Transverse colon (tissue), 4 donors: ENCODE results near the gene GALK2. TPM values are rescaled to one million over a fixed set of nuclear protein-coding genes. Genes with fewer than 3 reads are reported as not detected.

Experiments used
- DNase-seq: peaks from one replicate; pipeline ENCODE4 v3.0.0-alpha.2; 2019
- H3K27ac ChIP-seq, 4 donors: fragments of 200-600 bp; sonication (generic); 2 replicates each; pipeline ENCODE4 v1.5.1; 2016 to 2018; ENCODE audit warnings: inconsistent platforms in 4 of 4
- H3K27me3 ChIP-seq: fragments of 200-600 bp; sonication (generic); 2 replicates; pipeline ENCODE4 v1.5.1; 2017; ENCODE audit warnings: inconsistent platforms
- H3K36me3 ChIP-seq, 4 donors: fragments of 200-600 bp; sonication (generic); 2 replicates each; pipeline ENCODE4 v1.5.1; 2017 to 2019; ENCODE audit warnings: inconsistent platforms in 4 of 4
- H3K4me1 ChIP-seq, 4 donors: fragments of 200-600 bp; sonication (generic); 2 replicates each; pipeline ENCODE4 v1.5.1; 2017 to 2020; ENCODE audit warnings: inconsistent platforms in 4 of 4
- H3K4me3 ChIP-seq, 4 donors: fragments of 200-600 bp; sonication (generic); 1 replicate in 1 of 4; 2 replicates in 3 of 4; pipeline versions ENCODE4 v1.5.1 to v1.6.1; 2017 to 2019; ENCODE audit warnings: inconsistent platforms in 4 of 4
- H3K9me3 ChIP-seq, 2 donors: fragments of 200-600 bp; sonication (generic); 2 replicates each; pipeline ENCODE4 v1.5.1; 2017 to 2019; ENCODE audit warnings: inconsistent platforms in 2 of 2
- CTCF ChIP-seq, 5 experiments: fragments of 200-600 bp in 3 of 5; fragments of 450-650 bp in 2 of 5; sonication (generic) in 3 of 5; IDR thresholded peaks; 1 replicate in 2 of 5; 2 replicates in 3 of 5; pipeline ENCODE4 v1.5.1; 2016 to 2017; ENCODE audit warnings: antibody characterized with exemption in 5 of 5, inconsistent platforms in 3 of 5, mild to moderate bottlenecking in 2 of 5, moderate library complexity in 1 of 5
- EP300 ChIP-seq: sonication (generic); formaldehyde crosslinking; IDR thresholded peaks from one replicate; pipeline ENCODE4 v1.6.1; 2017; ENCODE audit warnings: antibody characterized with exemption, low read depth
- POLR2A ChIP-seq: fragments of 450-650 bp; IDR thresholded peaks from one replicate; pipeline ENCODE4 v1.6.1; 2016; ENCODE audit warnings: antibody characterized with exemption, mild to moderate bottlenecking, moderate library complexity
- POLR2AphosphoS5 ChIP-seq, 3 donors: sonication (generic); formaldehyde crosslinking; IDR thresholded peaks; one replicate each; pipeline ENCODE4 v1.6.1; 2016; ENCODE audit warnings: antibody characterized with exemption in 3 of 3
- WGBS, 2 donors: methylation state at CpG; one replicate each; pipeline ENCODE4 v1.1.5; 2018; ENCODE audit warnings: low coverage in 1 of 2; 5-methylcytosine and 5-hydroxymethylcytosine counted together
- in situ Hi-C, 4 donors: fragments of 200-750 bp; cut with MboI; loops; one replicate each; pipeline versions ENCODE4 v1.15.0 to v1.15.1; 2017; ENCODE audit warnings: low sequenced_read_pairs in 3 of 4, low pct_ligation_motif_present in 1 of 4, low pct_unique_long_range_greater_than_20kb in 1 of 4
- intact Hi-C: fragments of 100-400 bp; cut with DNase I; formaldehyde crosslinking; loops from one replicate; pipeline ENCODE4 v1.15.1; 2023; ENCODE audit warnings: low total_unique reads
- total RNA-seq, 4 donors: library from RNA; depleted of rRNA; stranded (reverse); fragments of >200 nt; gene quantifications; one replicate each; pipeline ENCODE4 v1.1.0, GENCODE V29; 2016

Gene GALK2
- total RNA-seq, 4 donors from 2014 or later: 5.6 to 42.6 (median 30.7) TPM

- Histone ChIP-seq H3K9me3 (no peaks in the 10 kb centered on the region), H3K27me3 (no peaks in the 10 kb centered on the region), H3K36me3 (no peaks in the 10 kb centered on the region), H3K4me1 (peaks cover 0 to 4% (median 0%) of the 10 kb centered on the region in 4 donors), H3K27ac (no peak overlapping the region), H3K4me3 (no peak overlapping the region)
- no peak for TF ChIP-seq EP300
- TF ChIP-seq POLR2A: no peak
- no peak for TF ChIP-seq POLR2AphosphoS5 (IDR thresholded peaks at IDR 0.05)
- TF ChIP-seq CTCF (IDR thresholded peaks at IDR 0.05): no peak
- intact Hi-C loops: no loop called here
- in situ Hi-C loops: no loop called here
- DNase-seq: no peak
- 89 to 99% methylated on average over 2 of the region's 2 CpGs for WGBS, 2 donors
Measured at GRCh38 chr15:49188933-49189332, 18.9 kb downstream of the GALK2 start.

DNA sequence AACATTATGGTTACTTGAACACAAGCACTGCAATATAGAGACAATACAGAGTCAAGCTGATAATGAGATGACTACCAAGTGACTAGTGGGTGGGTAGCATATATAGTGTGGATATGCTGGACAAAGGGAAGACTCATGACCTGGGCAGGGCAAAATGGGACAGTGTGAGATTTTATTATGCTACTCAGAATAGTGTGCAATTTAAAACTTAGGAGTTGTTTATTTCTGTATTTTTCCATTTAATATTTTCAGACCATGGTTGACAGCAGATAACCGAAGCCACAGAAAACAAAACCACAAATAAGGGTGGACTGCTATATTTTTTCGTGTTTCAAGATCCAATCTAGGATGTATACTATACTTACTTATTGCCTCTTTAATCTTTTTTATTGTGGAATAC, 19.6 kb downstream of the GALK2 start:
- no peak overlapping the region for H3K27ac ChIP-seq
- no peak for DNase-seq
- H3K4me1 ChIP-seq: peaks cover 0 to 4% (median 0%) of the 10 kb centered on the region in 4 donors
- H3K27me3 ChIP-seq: no peaks in the 10 kb centered on the region
- 82 to 83% methylated on average over 2 of the region's 2 CpGs for WGBS, 2 donors
- TF ChIP-seq POLR2A (no peak), CTCF (IDR thresholded peaks at IDR 0.05) (no peak), POLR2AphosphoS5 (IDR thresholded peaks at IDR 0.05) (no peak), EP300 (no peak)
- no peaks in the 10 kb centered on the region for H3K36me3 ChIP-seq
- intact Hi-C loops: no loop called here
- no peaks in the 10 kb centered on the region for H3K9me3 ChIP-seq
- H3K4me3 ChIP-seq: no peak overlapping the region
- in situ Hi-C loops: no loop called here

DNA sequence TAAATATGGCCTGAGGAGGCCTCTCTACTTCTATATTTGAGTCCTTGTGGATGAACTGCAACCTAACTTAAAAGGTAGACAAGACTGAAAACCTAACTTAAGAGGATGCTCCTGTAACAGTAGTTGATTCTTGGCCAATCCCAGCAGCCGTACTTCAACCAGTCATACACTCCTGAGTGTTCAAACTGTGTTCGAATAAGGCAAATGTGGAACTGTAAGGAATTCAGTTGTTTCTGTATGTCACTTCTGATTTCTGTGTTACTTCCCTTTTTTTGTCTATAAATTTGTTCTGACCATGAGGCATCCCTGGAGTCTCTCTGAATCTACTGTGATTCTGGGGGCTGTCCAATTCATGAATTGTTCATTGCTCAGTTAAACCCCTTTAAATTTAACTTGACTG, 20.5 kb downstream of the GALK2 start:
- in situ Hi-C loops: no loop called here
- no peaks in the 10 kb centered on the region for H3K36me3 ChIP-seq
- peaks cover 0 to 4% (median 0%) of the 10 kb centered on the region in 4 donors for H3K4me1 ChIP-seq
- H3K27me3 ChIP-seq: no peaks in the 10 kb centered on the region
- no peak for DNase-seq
- 45 to 86% methylated on average over 2 of the region's 2 CpGs for WGBS, 2 donors
- H3K27ac ChIP-seq: no peak overlapping the region
- intact Hi-C loops: no loop called here
- no peak overlapping the region for H3K4me3 ChIP-seq
- TF ChIP-seq POLR2AphosphoS5 (IDR thresholded peaks at IDR 0.05) (no peak), EP300 (no peak), POLR2A (no peak), CTCF (IDR thresholded peaks at IDR 0.05) (no peak)
- H3K9me3 ChIP-seq: no peaks in the 10 kb centered on the region

- DNase-seq: no peak
- H3K27ac ChIP-seq: no peak overlapping the region
- WGBS, 2 donors: 93 to 96% methylated on average over 2 of the region's 2 CpGs
- H3K4me3 ChIP-seq: no peak overlapping the region
- H3K36me3 ChIP-seq: no peaks in the 10 kb centered on the region
- no peaks in the 10 kb centered on the region for H3K27me3 ChIP-seq
- intact Hi-C loops (no loop called here), in situ Hi-C loops (no loop called here)
- peaks cover 0 to 4% (median 0%) of the 10 kb centered on the region in 4 donors for H3K4me1 ChIP-seq
- TF ChIP-seq EP300: no peak
- TF ChIP-seq CTCF (IDR thresholded peaks at IDR 0.05): no peak
- TF ChIP-seq POLR2A: no peak
- no peak for TF ChIP-seq POLR2AphosphoS5 (IDR thresholded peaks at IDR 0.05)
- no peaks in the 10 kb centered on the region for H3K9me3 ChIP-seq
Measured at GRCh38 chr15:49191892-49192291, 21.8 kb downstream of the GALK2 start.
